HepG2 (cell line): ENCODE measurements around the gene INO80. TPM values are rescaled to one million over a fixed set of nuclear protein-coding genes. Genes with fewer than 3 reads are reported as not detected.
A peak's percentile ranks its signal among the peaks of the same experiment; 100 is the strongest.

Experiments used
- ATAC-seq: fragments of 200-7000 bp; cut with Tn5 transposase; 3 replicates; pipeline ENCODE4 v1.9.1; 2020; ENCODE audit warnings: mild to moderate bottlenecking, moderate library complexity
- BruUV-seq: library from RNA; stranded (reverse); fragments of 400-500 nt; replicated peaks from 2 replicates; lab custom pipeline; 2021; lab: Mats Ljungman, UMichigan
- CTCF ChIA-PET: fragments of 300-600 bp; formaldehyde crosslinking; extraction: SDS; loops from one replicate; lab custom pipeline; 2021; ENCODE audit warnings: low total read pairs, inconsistent platforms, low intra/inter-chr PET ratio; lab: Yijun Ruan, JAX
- POLR2A ChIA-PET: fragments of 350-600 bp; sonication (Branson Sonifier 250); formaldehyde crosslinking; loops from one replicate; lab custom pipeline; 2020; ENCODE audit warnings: antibody characterized with exemption, inconsistent platforms; lab: Yijun Ruan, JAX
- DNase-seq: peaks from one replicate; pipeline ENCODE4 v3.0.0-alpha.2; 2015; ENCODE audit warnings: low spot score
- FAIRE-seq: peaks from 3 replicates; lab custom pipeline; 2011; peaks lifted over from hg19 to GRCh38; lab: Jason Lieb, UNC
- H2AFZ ChIP-seq: one replicate; pipeline ENCODE4 v1.6.1; 2011; ENCODE audit warnings: low read length, inconsistent platforms
- H3K27ac ChIP-seq: fragments of 300-600 bp; 3 replicates; pipeline ENCODE4 v1.8.0; 2011; ENCODE audit warnings: mixed run types, mild to moderate bottlenecking, mixed read lengths, low read length, inconsistent platforms; ENCODE audit not compliant: insufficient read depth; ENCODE audit errors: extremely low read length
- H3K27me3 ChIP-seq, 2 experiments: fragments of 200-600 bp in 1 of 2; 2 replicates in 1 of 2; 3 replicates in 1 of 2; pipeline versions ENCODE4 v1.6.0 to v1.8.0; 2011; ENCODE audit warnings: low read length in 2 of 2, mild to moderate bottlenecking in 2 of 2, moderate library complexity in 2 of 2, inconsistent platforms in 1 of 2; ENCODE audit not compliant: insufficient read depth in 2 of 2, control insufficient read depth in 1 of 2
- H3K36me3 ChIP-seq, 2 experiments: fragments of 200-600 bp in 1 of 2; replicated peaks in 1 of 2; 2 replicates in 1 of 2; 3 replicates in 1 of 2; pipeline versions ENCODE4 v1.5.1 to v1.8.0; 2011; ENCODE audit warnings: low read length in 2 of 2, inconsistent platforms in 1 of 2; ENCODE audit not compliant: insufficient read depth in 2 of 2, control insufficient read depth in 1 of 2
- H3K4me1 ChIP-seq: 2 replicates; pipeline ENCODE4 v1.5.1; 2012; ENCODE audit warnings: low read length, inconsistent platforms; ENCODE audit not compliant: insufficient read depth
- H3K4me2 ChIP-seq: 2 replicates; pipeline ENCODE4 v1.6.0; 2011; ENCODE audit warnings: low read depth, low read length, inconsistent platforms
- H3K4me3 ChIP-seq, 3 experiments: fragments of 200-600 bp in 1 of 3; sonication (generic), shearing (Covaris generic) in 1 of 3; replicated peaks in 1 of 3; 2 replicates each; pipeline ENCODE4 v1.5.1; 2011 to 2016; ENCODE audit warnings: low read length in 3 of 3, inconsistent platforms in 2 of 3, low read depth in 2 of 3, mild to moderate bottlenecking in 2 of 3, control low read depth in 1 of 3, mixed read lengths in 1 of 3; ENCODE audit not compliant: insufficient read depth in 1 of 3
- H3K79me2 ChIP-seq: one replicate; pipeline ENCODE4 v1.6.1; 2011; ENCODE audit warnings: low read length, inconsistent platforms; ENCODE audit not compliant: insufficient read depth
- H3K9ac ChIP-seq: 2 replicates; pipeline ENCODE4 v1.6.0; 2011; ENCODE audit warnings: mild to moderate bottlenecking, low read depth, low read length, inconsistent platforms; ENCODE audit not compliant: insufficient read depth
- H3K9me3 ChIP-seq: 2 replicates; pipeline ENCODE4 v1.5.1; 2012; ENCODE audit warnings: mild to moderate bottlenecking, low read length
- H4K20me1 ChIP-seq: 2 replicates; pipeline ENCODE4 v1.6.0; 2011; ENCODE audit warnings: inconsistent platforms, mild to moderate bottlenecking, low read length, moderate library complexity; ENCODE audit not compliant: insufficient read depth
- CEBPG ChIP-seq: IDR thresholded peaks from 2 replicates; pipeline ENCODE4 v1.6.1; 2016
- EEA1 ChIP-seq: sonication (generic); formaldehyde crosslinking; IDR thresholded peaks from 2 replicates; pipeline ENCODE4 v1.5.1; 2020; ENCODE audit warnings: mild to moderate bottlenecking, missing genetic modification reagents, borderline replicate concordance
- FLYWCH1 ChIP-seq: sonication (generic); formaldehyde crosslinking; IDR thresholded peaks from 2 replicates; pipeline ENCODE4 v1.8.1; 2023; ENCODE audit warnings: mild to moderate bottlenecking, missing genetic modification reagents
- IRF1 ChIP-seq: sonication (generic); formaldehyde crosslinking; IDR thresholded peaks from 2 replicates; pipeline ENCODE4 v1.4.0; 2020; ENCODE audit warnings: low read depth, mild to moderate bottlenecking, missing genetic modification reagents
- PAXIP1 ChIP-seq: sonication (generic); formaldehyde crosslinking; conservative IDR thresholded peaks from 2 replicates; pipeline ENCODE4 v1.4.0; 2020; ENCODE audit warnings: mild to moderate bottlenecking, missing genetic modification reagents, moderate library complexity
- SALL1 ChIP-seq: sonication (generic); formaldehyde crosslinking; IDR thresholded peaks from 2 replicates; pipeline ENCODE4 v1.8.0; 2022; ENCODE audit warnings: mild to moderate bottlenecking, missing genetic modification reagents
- SP2 ChIP-seq: sonication (generic); formaldehyde crosslinking; IDR thresholded peaks from 2 replicates; pipeline ENCODE4 v1.5.1; 2020; ENCODE audit warnings: mild to moderate bottlenecking, missing genetic modification reagents
- TBX2 ChIP-seq: sonication (generic); formaldehyde crosslinking; IDR thresholded peaks from 2 replicates; pipeline ENCODE4 v1.5.0; 2020; ENCODE audit warnings: missing genetic modification reagents, mild to moderate bottlenecking, borderline replicate concordance
- ZBTB10 ChIP-seq: sonication (generic); formaldehyde crosslinking; IDR thresholded peaks from 2 replicates; pipeline ENCODE4 v1.4.0; 2020; ENCODE audit warnings: missing genetic modification reagents, borderline replicate concordance
- ZKSCAN5 ChIP-seq: sonication (generic); formaldehyde crosslinking; IDR thresholded peaks from 2 replicates; pipeline ENCODE4 v1.5.1; 2020; ENCODE audit warnings: mild to moderate bottlenecking, missing genetic modification reagents
- ZNF274 ChIP-seq: sonication (generic); formaldehyde crosslinking; IDR thresholded peaks from 2 replicates; pipeline ENCODE4 v1.5.1; 2020; ENCODE audit warnings: mild to moderate bottlenecking, missing genetic modification reagents
- ZNF446 ChIP-seq: sonication (generic); formaldehyde crosslinking; IDR thresholded peaks from 2 replicates; pipeline ENCODE4 v1.5.0; 2020; ENCODE audit warnings: mild to moderate bottlenecking, missing genetic modification reagents
- ZNF740 ChIP-seq: sonication (generic); formaldehyde crosslinking; IDR thresholded peaks from 2 replicates; pipeline ENCODE4 v1.4.0; 2020; ENCODE audit warnings: missing genetic modification reagents
- ZNF772 ChIP-seq: sonication (generic); formaldehyde crosslinking; IDR thresholded peaks from 2 replicates; pipeline ENCODE4 v1.5.0; 2020; ENCODE audit warnings: mild to moderate bottlenecking, missing genetic modification reagents
- WGBS: methylation state at CpG from one replicate; pipeline ENCODE4 v1.1.6; 2017; ENCODE audit warnings: low lambda C conversion rate; 5-methylcytosine and 5-hydroxymethylcytosine counted together
- in situ Hi-C: cut with HindIII; loops from 2 replicates; pipeline ENCODE4 v1.10.0; 2017; ENCODE audit warnings: low pct_unique_long_range_greater_than_20kb; ENCODE audit not compliant: extremely low pct_ligation_motif_present
- intact Hi-C: fragments of 100-400 bp; cut with micrococcal nuclease; formaldehyde crosslinking; loops from one replicate; pipeline ENCODE4 v1.10.0; 2022; ENCODE audit not compliant: unreplicated experiment
- polyA plus RNA-seq, 8 experiments: library from polyadenylated mRNA; depleted of rRNA in 3 of 8; stranded (reverse) in 7 of 8; unstranded in 1 of 8; fragments of >200 nt; fragmentation: Illumina TruSeq in 4 of 8; extraction: Trizol in 4 of 8; gene quantifications; 2 replicates each; pipeline versions ENCODE4 v1.2.1 to v1.2.3, GENCODE V29; 2011 to 2016; ENCODE audit warnings: low read depth in 4 of 8, missing spikeins in 1 of 8, mixed read lengths in 1 of 8; ENCODE audit not compliant: insufficient read depth in 1 of 8
- total RNA-seq, 5 experiments: library from RNA; depleted of rRNA; stranded (reverse); fragments of >200 nt; fragmentation: Illumina TruSeq; extraction: Trizol; gene quantifications; 2 replicates each; pipeline ENCODE4 v1.2.3, GENCODE V29; 2016; ENCODE audit warnings: low read depth in 1 of 5

The INO80 gene
- total and polyA plus RNA-seq, 2 of the 13 experiments (the other 11 are each of a cell fraction or from before 2014, with no cell fraction given), result 3.6 to 14.8 TPM

GRCh38 chr15:40936709-40937666, 179.1 kb downstream of the INO80 start:
- H3K4me1 ChIP-seq, result peaks cover 79% of the 10 kb centered on the region
- in situ Hi-C loops, result no loop called here
- intact Hi-C loops, result no loop called here
- H3K27me3 ChIP-seq, result 0 out of 5 replicates have a peak, but pooled peaks cover 0 to 5% of the 10 kb centered on the region in 2 experiments
- H3K9ac ChIP-seq, result peak overlapping the region; percentile 1; the same call in 1 of the 2 replicates
- H4K20me1 ChIP-seq, result no peaks in the 10 kb centered on the region
- no peaks in the 10 kb centered on the region for H3K79me2 ChIP-seq
- H2AFZ ChIP-seq, result no peak overlapping the region
- POLR2A ChIA-PET, result interaction anchor here (0.9 kb wide), 1 partner anchor 42 kb away, joined by 3 read pairs; no protein-coding TSS in a partner anchor
- peak; percentile 50 for DNase-seq
- H3K4me3 ChIP-seq, result peak overlapping the region in 1 of 3 experiments; percentile 18; a peak in 1 of 6 replicates
- peak; percentile 35 for ATAC-seq
- 67% methylated on average over 8 of the region's 15 CpGs for WGBS
- FAIRE-seq, result no peak
- H3K4me2 ChIP-seq, result peak overlapping the region; percentile 57
- peak overlapping the region; percentile 39 for H3K27ac ChIP-seq
- CTCF ChIA-PET, result no interaction called here
- no peaks in the 10 kb centered on the region for H3K36me3 ChIP-seq
- H3K9me3 ChIP-seq, result no peaks in the 10 kb centered on the region
- no TSS peak for BruUV-seq
- TF ChIP-seq ZNF446 (no peak), PAXIP1 (CRISPR knock-in tag) (peak; percentile 84), ZNF772 (CRISPR knock-in tag) (0 out of 2 replicates have a peak, but pooled peaks have one; percentile 48), CEBPG (CRISPR knock-in tag) (no peak), ZNF740 (no peak), TBX2 (CRISPR knock-in tag) (peak; percentile 63), FLYWCH1 (0 out of 2 replicates have a peak, but pooled peaks have one; percentile 45), ZBTB10 (CRISPR knock-in tag) (no peak), SP2 (0 out of 2 replicates have a peak, but pooled peaks have one; percentile 37), EEA1 (0 out of 2 replicates have a peak, but pooled peaks have one; percentile 17), IRF1 (CRISPR knock-in tag) (no peak), ZNF274 (no peak), ZKSCAN5 (0 out of 2 replicates have a peak, but pooled peaks have one; percentile 49), SALL1 (CRISPR knock-in tag) (0 out of 2 replicates have a peak, but pooled peaks have one; percentile 9)
